Nucleus accumbens (tissue), 56 donors: ENCODE data around the gene ZBED1.
"Not testable (repeated sequence)": the region's sequence is repeated elsewhere in the genome, so short reads cannot be mapped to it uniquely, and the experiment has no call there.

Experiments
- DNase-seq, 56 donors: peaks; one replicate each; lab custom pipeline; 2025; lab: John Stamatoyannopoulos, UW

Gene ZBED1

DNA sequence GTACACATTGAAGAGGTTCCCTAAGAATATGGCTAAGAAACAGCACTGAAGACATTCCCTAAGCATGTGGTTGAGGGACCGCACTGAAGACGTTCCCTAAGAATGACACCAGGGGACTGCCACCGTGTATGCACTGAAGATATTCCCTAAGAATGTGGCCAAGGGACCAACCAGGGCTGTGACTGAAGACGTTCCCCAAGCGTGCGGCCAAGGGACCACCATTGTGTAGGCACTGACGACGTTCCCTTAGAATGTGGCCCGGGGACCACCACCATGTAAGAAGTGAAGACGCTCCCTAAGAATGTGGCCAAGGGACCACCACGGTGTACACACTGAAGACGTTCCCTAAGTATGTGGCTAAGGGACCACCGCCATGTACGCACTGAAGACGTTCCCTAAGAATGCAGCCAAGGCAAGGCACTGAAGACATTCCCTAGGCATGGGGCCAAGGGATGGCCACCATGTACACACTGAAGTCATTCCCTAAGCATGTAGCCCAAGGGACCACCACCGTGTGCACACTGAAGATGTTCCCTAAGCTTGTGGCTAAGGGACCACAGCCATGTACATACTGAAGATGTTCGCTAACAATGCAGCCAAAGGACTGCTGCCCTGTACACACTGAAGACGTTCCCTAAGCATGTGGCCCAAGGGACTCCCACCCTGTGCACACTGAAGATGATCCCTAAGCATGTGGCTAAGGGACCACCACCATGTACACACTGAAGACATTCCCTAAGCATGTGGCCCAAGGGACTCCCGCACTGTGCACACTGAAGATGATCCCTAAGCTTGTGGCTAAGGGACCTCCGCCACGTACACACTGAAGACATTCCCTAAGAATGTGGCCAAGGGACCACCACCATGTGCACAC, 22.0 kb downstream of the ZBED1 start:
- no peak for DNase-seq

DNA sequence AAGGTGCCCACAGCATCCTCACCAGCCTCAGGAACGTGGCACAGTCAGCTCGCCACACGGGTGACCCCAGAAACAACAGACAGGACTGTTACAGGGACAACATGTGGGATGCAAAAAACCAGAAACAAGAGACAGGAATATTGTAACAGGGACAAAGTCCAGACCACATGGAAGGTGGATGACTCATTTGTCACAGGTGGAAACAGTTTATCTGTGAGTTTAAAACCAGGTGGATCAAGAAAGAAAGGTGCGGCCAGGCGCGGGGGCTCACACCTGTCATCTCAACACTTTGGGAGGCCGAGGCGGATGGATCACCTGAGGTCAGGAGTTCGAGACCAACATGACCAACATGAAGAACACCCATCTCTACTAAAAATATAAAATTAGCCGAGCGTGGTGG, 23.5 kb downstream of the ZBED1 start:
- not testable (repeated sequence) for DNase-seq

DNA sequence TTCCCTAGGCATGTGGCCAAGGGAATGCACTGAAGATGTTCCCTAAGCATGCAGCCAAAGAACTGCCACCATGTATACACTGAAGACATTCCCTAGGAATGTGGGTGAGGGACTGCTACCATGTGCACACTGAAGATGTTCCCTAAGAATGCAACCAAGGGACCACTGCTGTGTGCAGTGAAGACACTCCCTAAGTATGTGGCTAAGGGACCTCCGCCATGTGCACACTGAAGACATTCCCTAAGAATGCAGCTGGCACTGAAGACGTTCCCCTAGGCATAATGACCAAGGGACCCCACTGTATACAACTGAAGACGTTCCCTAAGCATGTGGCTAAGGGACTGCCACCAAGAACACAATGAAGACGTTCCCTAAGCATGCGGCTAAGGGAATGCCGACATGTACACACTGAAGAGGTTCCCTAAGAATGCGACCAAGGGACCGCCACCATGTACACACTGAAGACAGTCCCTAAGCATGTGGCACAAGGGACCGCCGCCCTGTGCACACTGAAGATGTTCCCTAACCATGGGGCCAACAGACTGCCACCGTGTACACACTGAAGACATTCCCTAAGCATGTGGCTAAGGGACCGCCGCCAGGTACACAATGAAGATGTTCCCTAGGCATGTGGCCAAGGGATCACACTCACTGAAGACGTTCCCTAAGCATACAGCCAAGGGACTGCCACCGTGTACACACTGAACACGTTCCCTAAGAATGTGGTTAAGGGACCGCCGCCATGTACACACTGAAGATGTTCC, 25.6 kb downstream of the ZBED1 start:
- DNase-seq, result no peak

DNA sequence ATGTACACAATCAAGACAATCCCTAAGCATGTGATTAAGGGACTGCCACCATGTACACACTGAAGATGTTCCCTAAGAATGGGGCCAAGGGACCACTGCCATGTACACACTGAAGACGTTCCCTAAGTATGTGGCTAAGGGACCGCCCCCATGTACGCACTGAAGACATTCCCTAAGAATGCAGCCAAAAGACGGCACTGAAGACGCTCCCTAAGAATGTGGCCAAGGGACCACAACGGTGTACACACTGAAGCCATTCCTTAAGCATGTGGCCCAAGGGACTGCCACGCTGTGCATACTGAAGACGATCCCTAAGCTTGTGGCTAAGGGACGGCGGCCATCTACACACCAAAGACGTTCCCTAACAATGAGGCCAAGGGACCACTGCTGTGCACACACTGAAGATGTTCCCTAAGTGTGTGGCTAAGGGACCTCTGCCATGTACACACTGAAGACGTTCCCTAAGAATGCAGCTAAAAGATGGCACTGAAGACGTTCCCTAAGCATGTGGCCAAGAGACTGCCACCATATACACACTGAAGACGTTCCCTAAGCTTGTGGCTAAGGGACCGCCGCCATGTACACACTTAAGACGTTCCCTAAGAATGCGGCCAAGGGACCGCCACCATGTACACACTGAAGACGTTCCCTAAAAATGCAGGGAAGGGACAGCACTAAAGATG, 26.4 kb downstream of the ZBED1 start:
- no peak for DNase-seq

DNA sequence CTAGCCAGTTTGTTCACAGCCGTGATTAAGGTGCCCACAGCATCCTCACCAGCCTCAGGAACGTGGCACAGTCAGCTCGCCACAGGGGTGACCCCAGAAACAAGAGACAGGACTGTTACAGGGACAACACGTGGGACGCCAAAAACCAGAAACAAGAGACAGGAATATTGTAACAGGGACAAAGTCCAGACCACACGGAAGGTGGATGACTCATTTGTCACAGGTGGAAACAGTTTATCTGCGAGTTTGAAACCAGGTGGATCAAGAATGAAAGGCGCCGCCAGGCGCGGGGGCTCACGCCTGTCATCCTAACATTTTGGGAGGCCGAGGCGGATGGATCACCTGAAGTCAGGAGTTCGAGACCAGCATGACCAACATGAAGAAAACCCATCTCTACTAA, 27.7 kb downstream of the ZBED1 start:
- not testable (repeated sequence) for DNase-seq

DNA sequence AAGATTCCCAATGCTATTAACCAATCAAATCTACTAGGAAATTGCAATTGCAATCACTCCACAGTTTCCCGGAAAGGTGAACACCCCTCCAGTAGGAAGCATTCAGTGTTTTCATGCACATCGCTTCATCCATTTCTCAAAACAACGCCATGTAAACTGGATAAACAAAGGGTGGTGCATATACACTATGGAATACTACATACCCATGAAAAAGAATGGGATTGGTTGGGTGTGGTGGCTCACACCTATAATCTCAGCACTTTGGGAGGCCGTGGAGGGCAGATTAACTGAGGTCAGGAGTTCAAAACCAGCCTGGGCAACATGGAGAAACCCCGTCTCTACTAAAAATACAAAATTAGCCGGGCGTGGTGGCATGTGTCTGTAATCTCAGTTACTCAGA, 29.1 kb downstream of the ZBED1 start:
- DNase-seq, result no peak

DNA sequence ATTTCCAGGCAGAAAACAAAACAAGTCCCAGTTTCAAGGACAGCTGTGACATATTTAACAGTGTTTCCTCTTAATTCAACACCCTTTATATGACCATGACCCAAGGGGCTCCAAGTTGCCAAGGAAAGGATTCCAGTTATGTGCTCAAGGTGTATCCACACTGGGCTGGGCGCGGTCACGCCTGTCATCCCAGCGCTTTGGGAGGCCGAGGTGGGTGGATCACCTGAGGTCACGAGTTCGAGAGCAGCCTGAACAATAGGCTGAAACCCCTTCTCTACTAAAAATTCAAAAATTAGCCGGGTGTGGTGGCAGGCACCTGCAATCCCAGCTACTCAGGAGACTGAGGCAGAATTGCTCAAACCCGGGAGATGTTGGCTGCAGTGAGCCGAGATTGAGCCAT, 29.6 kb downstream of the ZBED1 start:
- DNase-seq, result not testable (repeated sequence)

DNA sequence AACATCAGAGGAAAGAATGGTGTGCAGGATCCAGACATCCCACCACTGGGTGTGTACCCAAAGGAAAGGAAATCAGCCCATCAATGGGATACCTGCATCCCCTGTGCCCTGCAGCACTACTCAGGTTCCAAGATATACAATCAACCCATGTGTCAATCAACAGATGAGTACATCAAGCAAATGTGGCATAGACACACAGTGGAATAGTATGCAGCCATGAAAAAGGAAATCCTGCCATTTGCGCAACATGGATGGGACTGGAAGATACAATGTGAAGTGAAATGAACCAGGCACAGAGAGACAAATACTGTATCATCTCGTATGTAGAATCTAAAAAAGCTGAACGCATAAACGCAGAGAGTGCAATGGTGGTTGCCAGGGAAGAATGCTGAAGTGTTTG, 30.9 kb downstream of the ZBED1 start:
- not testable (repeated sequence) for DNase-seq

DNA sequence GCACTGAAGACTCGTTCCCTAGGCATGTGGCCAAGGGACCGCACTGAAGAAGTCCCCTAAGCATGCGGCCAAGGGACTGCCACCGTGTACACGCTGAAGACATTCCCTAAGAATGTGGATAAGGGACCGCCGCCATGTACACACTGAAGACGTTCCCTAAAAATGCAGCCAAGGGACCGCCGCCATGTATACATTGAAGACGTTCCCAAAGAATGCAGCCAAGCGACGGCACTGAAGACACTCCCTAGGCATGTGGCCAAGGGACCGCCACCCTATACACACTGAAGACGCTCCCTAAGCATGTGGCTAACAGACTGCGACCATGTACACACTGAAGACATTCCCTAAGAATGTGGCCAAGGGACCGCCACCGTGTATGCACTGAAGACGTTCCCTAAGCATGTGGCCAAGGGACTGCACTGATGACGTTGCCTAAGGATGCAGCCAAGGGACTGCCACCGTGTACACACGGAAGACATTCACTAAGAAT, 31.5 kb downstream of the ZBED1 start:
- no peak for DNase-seq

DNA sequence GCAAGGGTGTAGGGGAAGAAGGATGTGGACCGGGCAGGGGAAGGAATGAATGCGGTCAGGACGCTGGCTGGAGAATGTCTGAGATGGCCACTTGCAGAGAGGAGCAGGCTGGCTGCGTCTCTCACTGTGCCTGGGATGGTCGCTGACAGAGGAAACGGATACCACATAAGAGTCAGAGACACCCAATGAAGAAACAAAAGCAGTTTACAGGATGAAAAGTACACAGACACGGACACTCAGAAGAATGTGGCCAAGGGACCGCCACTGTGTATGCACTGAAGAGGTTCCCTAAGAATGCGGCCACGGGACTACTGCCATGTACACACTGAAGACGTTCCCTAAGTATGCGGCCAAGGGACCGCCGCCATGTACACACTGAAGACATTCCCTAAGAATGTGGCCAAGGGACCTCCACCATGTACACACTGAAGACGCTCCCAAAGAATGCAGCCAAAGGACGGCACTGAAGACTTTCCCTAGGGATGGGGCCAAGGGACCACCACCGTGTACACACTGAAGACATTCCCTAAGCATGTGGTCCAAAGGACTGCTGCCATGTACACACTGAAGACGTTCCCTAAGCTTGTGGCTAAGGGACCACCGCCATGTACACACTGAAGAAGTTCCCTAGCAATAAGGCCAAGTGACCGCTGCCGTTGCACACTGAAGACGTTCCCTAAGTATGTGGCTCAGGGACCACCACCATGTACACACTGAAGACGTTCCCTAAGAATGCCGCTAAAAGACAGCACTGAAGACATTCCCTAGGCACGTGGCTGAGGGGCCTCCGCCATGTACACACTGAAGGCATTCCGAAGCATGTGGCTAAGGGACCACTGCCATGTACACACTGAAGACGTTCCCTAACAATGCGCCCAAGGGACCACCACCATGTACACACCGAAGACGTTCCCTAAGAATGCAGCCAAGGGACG, 32.2 kb downstream of the ZBED1 start:
- no peak for DNase-seq

DNA sequence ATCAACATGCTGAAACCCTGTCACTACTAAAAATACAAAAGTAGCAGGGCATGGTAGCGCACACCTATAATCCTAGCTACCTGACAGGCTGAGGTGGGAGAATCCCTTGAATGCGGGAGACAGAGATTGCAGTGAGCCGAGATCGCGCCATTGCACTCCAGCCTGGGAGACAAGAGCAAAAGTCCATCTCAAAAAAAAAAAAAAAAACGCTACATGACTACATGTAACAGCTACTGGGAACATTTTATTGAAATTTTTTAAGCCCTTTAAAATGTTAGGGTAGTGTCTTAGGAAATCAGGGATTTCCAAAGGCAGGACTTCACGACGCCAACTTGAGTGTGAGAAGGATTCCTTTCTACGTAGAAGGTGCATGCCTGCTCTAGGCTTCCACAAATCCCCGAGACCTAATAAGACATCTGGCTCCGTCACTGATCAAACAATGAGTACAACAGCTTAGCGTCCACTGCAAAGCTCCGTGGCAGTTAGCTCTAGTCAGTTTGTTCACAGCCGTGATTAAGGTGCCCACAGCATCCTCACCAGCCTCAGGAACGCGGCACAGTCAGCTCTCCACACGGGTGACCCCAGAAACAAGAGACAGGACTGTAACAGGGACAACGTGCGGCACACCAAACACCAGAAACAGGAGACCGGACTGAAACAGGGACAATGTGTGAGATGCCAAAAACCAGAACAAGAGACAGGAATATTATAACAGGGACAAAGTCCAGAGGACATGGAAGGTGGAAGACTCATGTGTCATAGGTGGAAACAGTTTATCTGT, 33.7 kb downstream of the ZBED1 start:
- DNase-seq, result no peak

DNA sequence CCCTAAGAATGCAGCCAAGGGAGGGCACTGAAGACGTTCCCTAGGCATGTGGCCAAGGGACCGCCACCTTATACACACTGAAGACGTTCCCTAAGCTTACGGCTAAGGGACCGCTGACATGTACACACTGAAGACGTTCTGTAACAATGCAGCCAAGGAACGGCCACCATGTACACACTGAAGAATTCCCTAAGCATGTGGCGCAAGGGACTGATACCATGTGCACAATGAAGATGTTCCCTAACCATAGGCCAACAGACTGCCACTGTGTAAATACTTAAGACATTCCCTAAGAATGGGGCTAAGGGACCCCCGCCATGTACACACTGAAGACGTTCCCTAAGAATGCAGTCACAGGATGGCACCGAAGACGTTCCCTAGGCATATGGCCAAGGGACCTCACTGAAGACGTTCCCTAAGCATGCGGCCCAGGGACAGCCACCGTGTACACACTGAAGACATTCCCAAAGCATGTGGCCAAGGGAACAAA, 36.1 kb downstream of the ZBED1 start:
- no peak for DNase-seq

DNA sequence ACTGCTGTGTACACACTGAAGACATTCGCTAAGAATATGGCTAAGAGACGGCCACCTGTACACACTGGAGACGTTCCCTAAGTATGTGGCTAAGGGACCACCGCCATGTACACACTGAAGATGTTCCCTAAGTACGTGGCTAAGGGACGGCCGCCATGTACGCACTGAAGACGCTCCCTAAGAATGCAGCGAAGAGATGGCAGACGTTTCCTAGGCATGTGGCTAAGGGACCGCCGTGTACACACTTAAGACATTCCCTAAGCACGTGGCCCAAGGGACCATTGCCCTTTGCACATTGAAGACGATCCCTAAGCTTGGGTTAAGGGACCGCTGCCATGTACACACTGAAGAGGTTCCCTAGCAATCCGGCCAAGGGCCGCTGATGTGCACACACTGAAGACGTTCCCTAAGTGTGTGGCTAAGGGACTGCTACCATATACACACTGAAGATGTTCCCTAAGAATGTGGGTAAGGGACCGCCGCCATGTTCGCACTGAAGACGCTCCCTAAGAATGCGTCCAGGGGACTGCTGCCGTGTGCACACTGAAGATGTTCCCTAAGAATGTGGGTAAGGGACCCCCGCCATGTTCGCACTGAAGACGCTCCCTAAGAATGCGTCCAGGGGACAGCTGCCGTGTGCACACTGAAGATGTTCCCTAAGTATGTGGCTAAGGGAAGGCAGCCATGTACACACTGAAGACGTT, 36.7 kb downstream of the ZBED1 start:
- DNase-seq, result no peak

DNA sequence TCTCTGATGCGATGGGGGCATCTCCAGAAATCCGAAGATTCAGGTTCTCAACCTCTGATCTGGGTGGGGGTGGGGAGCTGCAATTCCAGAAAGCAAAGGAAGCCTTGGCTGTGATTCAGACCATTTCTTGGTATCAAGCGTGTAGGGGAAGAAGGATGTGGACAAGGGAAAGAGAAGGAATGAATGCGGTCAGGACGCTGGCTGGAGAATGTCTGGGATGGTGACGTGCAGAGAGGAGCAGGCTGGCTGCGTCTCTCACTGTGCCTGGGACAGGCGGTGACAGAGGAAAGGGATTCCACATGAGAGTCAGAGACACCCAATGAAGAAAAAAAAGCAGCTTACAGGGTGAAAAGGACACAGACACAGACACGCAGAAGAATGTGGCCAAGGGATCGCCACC, 37.3 kb downstream of the ZBED1 start:
- not testable (repeated sequence) for DNase-seq

DNA sequence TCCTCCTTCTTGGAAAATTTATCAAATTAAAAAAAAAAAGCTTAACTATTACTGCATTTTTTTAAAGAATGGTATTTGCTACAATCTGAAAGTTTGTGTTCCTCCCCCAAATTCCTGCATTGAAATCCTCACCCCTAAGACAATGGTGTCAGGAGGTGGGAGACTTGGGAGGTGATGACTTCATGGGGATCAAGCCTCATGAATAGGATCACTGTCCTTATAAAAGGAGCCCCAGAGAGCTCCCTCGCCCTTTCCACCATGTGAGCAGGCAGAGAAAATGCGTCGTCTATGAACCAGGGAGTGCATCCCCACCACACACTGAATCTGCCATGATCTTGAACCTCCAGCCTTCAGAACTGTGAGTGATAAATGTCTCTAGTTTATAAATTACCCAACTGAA, 38.0 kb downstream of the ZBED1 start:
- no peak for DNase-seq

DNA sequence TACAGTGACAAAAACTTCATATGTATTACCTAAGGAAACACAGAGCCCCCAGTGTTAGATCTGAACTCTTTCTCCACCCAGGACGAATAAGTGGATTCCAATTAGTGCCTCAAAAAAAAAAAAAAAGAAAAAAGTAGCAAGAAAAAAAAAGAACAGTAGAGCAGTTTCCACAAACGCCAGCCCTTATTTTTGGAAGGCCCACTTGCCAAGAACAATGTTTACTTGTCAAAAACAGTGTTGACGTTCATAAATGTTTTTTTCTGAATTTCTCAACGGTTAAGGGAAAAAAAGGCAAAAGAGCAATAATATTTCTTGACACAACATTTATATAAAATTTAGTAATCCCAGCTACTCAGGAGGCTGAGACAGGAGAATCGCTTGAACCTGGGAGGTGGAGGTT, 38.7 kb downstream of the ZBED1 start:
- no peak for DNase-seq

DNA sequence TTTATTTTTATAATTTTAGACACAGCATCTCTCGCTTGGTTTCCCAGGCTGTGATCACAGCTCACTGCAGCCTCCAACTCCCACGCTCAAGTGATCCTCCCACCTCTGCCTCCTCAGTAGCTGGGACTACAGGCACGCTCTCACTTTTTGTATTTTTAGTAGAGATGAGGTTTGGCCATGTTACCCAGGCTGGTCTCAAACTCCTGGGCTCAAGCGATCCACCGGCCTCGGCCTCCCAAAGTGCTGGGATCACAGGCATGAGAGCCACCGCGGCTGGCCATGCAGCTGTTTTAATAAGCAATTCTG, 39.1 kb downstream of the ZBED1 start:
- no peak for DNase-seq
